Right lobe of liver (tissue), 6 donors: ENCODE measurements around the gene TNFAIP3. TPM values are rescaled to one million over a fixed set of nuclear protein-coding genes. Genes with fewer than 3 reads are reported as not detected.

Experiments used
- ATAC-seq, 4 donors: fragments of 200-7000 bp; cut with Tn5 transposase; one replicate each; pipeline ENCODE4 v1.9.1; 2020; ENCODE audit warnings: mild to moderate bottlenecking in 4 of 4, moderate library complexity in 4 of 4
- DNase-seq, 3 donors: peaks; one replicate each; pipeline ENCODE4 v3.0.0-alpha.2; 2020
- H3K27ac ChIP-seq, 3 donors: fragments of 200-600 bp; one replicate each; pipeline ENCODE4 v1.8.0; 2022
- H3K27me3 ChIP-seq, 2 donors: fragments of 200-600 bp; one replicate each; pipeline ENCODE4 v1.8.0; 2022
- H3K36me3 ChIP-seq, 4 donors: fragments of 200-600 bp; sonication (generic) in 1 of 4; one replicate each; pipeline versions ENCODE4 v1.5.1 to v1.8.0; 2017 to 2022; ENCODE audit warnings: control low read depth in 1 of 4
- H3K4me1 ChIP-seq, 4 donors: fragments of 200-600 bp; sonication (generic) in 1 of 4; one replicate each; pipeline versions ENCODE4 v1.5.1 to v1.8.0; 2017 to 2022; ENCODE audit warnings: control low read depth in 1 of 4
- H3K4me3 ChIP-seq, 3 donors: fragments of 200-600 bp; one replicate each; pipeline ENCODE4 v1.8.0; 2022
- H3K9me3 ChIP-seq, 4 donors: fragments of 200-600 bp; sonication (generic) in 1 of 4; one replicate each; pipeline versions ENCODE4 v1.5.1 to v1.8.0; 2017 to 2022; ENCODE audit warnings: control low read depth in 1 of 4
- POLR2A ChIP-seq: fragments of 450-650 bp; IDR thresholded peaks from one replicate; pipeline ENCODE4 v1.6.1; 2017; ENCODE audit warnings: antibody characterized with exemption, mild to moderate bottlenecking
- WGBS: methylation state at CpG from one replicate; pipeline ENCODE4 v1.1.6; 2018; ENCODE audit warnings: low coverage, low lambda C conversion rate; ENCODE audit not compliant: insufficient coverage; ENCODE audit errors: missing lambda C conversion rate; 5-methylcytosine and 5-hydroxymethylcytosine counted together
- intact Hi-C, 2 donors: fragments of 100-400 bp; cut with DNase I; formaldehyde crosslinking; loops; one replicate each; pipeline versions ENCODE4 v1.11.2 to v1.14.1; 2022
- long read RNA-seq: library from polyadenylated mRNA; unstranded; transcript quantifications from one replicate; pipeline ENCODE4 v2.0.0, GENCODE V29; 2019
- total RNA-seq, 6 experiments: library from RNA; depleted of rRNA in 2 of 6; stranded (reverse); fragments of >200 nt in 2 of 6; fragmentation: NEBNext Ultra II Directional in 3 of 6; extraction: Animal tissue kit (Norgen Biotek cat#: 25700) in 3 of 6; gene quantifications; one replicate each; pipeline versions ENCODE4 v1.1.0 to v1.2.4, GENCODE V29; 2016 to 2023
- TF ChIP-seq, protein P1 (sequence below), 4 donors: fragments of 200-600 bp in 3 of 4; fragments of 450-650 bp in 1 of 4; IDR thresholded peaks; one replicate each; pipeline versions ENCODE4 v1.5.1 to v1.8.0; 2016 to 2022; ENCODE audit warnings: antibody characterized with exemption in 4 of 4, mild to moderate bottlenecking in 2 of 4
- donor health status: DM: no; HTN: yes; CAD: no.
- donor health status: DM: no; HTN: no; CAD: no.
- donor health status: DM: no; HTN: no; CAD: no.
- donor health status: DM: no; HTN: yes; CAD: no.
- donor health status: DM: no; HTN: yes; CAD: no.

Gene TNFAIP3
- 10 to 100 TPM in 5 of 6 experiments, 1 to 10 TPM in 1; 8.3 to 38.1 (median 13.6) TPM for total RNA-seq
- long read RNA-seq, partial matches to known transcripts, result 0 of 1 reads
- long read RNA-seq, other reads (novel, unspliced or antisense), result 1 of 1 reads

GRCh38 chr6:137866914-137867684, at the start of gene TNFAIP3:
TSS of gene TNFAIP3 (plus strand) at chr6:137867259. CDS start at chr6:137871228, 3,969 bp downstream.
- H3K4me1 ChIP-seq, result peaks cover 0 to 33% (median 7%) of the 10 kb centered on the region in 4 donors
- TF ChIP-seq, protein P1, sequence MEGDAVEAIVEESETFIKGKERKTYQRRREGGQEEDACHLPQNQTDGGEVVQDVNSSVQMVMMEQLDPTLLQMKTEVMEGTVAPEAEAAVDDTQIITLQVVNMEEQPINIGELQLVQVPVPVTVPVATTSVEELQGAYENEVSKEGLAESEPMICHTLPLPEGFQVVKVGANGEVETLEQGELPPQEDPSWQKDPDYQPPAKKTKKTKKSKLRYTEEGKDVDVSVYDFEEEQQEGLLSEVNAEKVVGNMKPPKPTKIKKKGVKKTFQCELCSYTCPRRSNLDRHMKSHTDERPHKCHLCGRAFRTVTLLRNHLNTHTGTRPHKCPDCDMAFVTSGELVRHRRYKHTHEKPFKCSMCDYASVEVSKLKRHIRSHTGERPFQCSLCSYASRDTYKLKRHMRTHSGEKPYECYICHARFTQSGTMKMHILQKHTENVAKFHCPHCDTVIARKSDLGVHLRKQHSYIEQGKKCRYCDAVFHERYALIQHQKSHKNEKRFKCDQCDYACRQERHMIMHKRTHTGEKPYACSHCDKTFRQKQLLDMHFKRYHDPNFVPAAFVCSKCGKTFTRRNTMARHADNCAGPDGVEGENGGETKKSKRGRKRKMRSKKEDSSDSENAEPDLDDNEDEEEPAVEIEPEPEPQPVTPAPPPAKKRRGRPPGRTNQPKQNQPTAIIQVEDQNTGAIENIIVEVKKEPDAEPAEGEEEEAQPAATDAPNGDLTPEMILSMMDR (IDR thresholded peaks at IDR 0.05), result peak; percentile 75 to 98 (median 85)
- TF ChIP-seq POLR2A, result peak; percentile 97
- no peaks in the 10 kb centered on the region for H3K27me3 ChIP-seq
- H3K36me3 ChIP-seq, result no peaks in the 10 kb centered on the region
- H3K27ac ChIP-seq, result peak within 1 kb of the TSS; percentile 93 to 97 (median 95)
- 0% methylated on average over 7 of the region's 87 CpGs for WGBS
- no peaks in the 10 kb centered on the region for H3K9me3 ChIP-seq
- peak; percentile 79 to 92 (median 90) for ATAC-seq
- peak; percentile 95 to 96 (median 96) for DNase-seq
- intact Hi-C loops, result loop anchor here (5.0 to 10.0 kb wide), 2 partner anchors 142 to 160 kb away; no protein-coding TSS in a partner anchor
- peak within 1 kb of the TSS; percentile 71 to 87 (median 76) for H3K4me3 ChIP-seq

DNA sequence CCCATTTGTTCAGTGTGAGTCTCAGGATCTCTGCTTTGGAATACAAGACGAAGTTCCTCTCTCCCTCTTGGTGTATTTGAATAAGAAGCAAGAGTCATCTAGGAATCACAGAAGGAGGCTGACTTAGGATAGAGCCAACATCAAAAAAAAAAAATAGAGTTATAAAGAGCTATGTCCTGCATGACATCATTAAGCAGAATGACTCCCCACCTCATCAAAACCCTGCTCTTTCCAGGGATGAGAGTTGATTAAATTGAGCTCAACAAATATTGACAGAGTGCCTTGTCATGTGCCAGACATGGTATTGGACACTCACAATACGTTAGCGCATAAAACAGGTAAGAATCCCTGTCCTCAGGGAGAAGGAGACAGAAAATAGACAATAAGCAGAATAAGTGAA, 48.6 kb upstream of the TNFAIP3 start:
- Histone ChIP-seq H3K27me3 (no peaks in the 10 kb centered on the region), H3K36me3 (no peaks in the 10 kb centered on the region), H3K4me3 (no peak overlapping the region), H3K27ac (no peak overlapping the region), H3K4me1 (no peaks in the 10 kb centered on the region), H3K9me3 (no peaks in the 10 kb centered on the region)
- intact Hi-C loops, result no loop called here
- WGBS, result 89% methylated on average over 3 of the region's 3 CpGs
- ATAC-seq (no peak), DNase-seq (no peak)
- TF ChIP-seq, protein P1 (IDR thresholded peaks at IDR 0.05), result no peak
- TF ChIP-seq POLR2A, result no peak

DNA sequence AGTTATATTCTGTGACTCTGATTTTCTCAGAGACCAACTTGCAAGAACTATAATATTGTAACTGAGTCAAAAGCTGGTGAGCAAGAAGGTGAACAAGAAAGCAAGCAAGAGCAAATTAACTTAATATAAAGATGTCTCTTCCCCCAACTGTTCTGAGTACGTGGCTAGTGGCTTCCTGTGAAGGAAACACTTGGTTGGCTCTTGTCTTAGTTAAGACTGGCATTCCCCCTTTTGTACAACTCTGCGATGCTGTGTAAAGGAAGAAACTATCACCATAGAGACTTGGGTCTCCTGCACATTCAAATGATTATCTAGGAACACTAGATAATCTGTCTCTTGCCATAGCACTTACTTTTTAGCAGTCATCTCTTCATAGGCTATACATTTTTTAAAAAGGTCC, 47.3 kb upstream of the TNFAIP3 start:
- Histone ChIP-seq H3K36me3 (no peaks in the 10 kb centered on the region), H3K9me3 (no peaks in the 10 kb centered on the region), H3K27ac (no peak overlapping the region), H3K27me3 (no peaks in the 10 kb centered on the region), H3K4me1 (no peaks in the 10 kb centered on the region), H3K4me3 (no peak overlapping the region)
- ATAC-seq, result peak in 2 of 4 donors; percentile 21 to 35
- 6% methylated on average over 2 of the region's 2 CpGs for WGBS
- no peak for DNase-seq
- intact Hi-C loops, result no loop called here
- TF ChIP-seq, protein P1 (IDR thresholded peaks at IDR 0.05), result no peak
- no peak for TF ChIP-seq POLR2A

GRCh38 chr6:137820425-137820824, 46.6 kb upstream of the TNFAIP3 start:
- no peaks in the 10 kb centered on the region for H3K9me3 ChIP-seq
- ATAC-seq (no peak), DNase-seq (no peak)
- no peaks in the 10 kb centered on the region for H3K27me3 ChIP-seq
- H3K27ac ChIP-seq, result no peak overlapping the region
- H3K4me3 ChIP-seq, result no peak overlapping the region
- intact Hi-C loops, result no loop called here
- H3K36me3 ChIP-seq, result no peaks in the 10 kb centered on the region
- WGBS, result 69% methylated on average over 2 of the region's 2 CpGs
- H3K4me1 ChIP-seq, result no peaks in the 10 kb centered on the region
- no peak for TF ChIP-seq POLR2A
- TF ChIP-seq, protein P1 (IDR thresholded peaks at IDR 0.05), result no peak
